H1 (cell line): ENCODE measurements around the gene WDR37. TPM values are rescaled to one million over a fixed set of nuclear protein-coding genes. Genes with fewer than 3 reads are reported as not detected.

Experiments used
- CTCF ChIA-PET: fragments of 300-600 bp; sonication (Branson Sonifier 250); formaldehyde crosslinking; loops from one replicate; lab custom pipeline; 2021; ENCODE audit not compliant: partially characterized antibody; lab: Charles Lee
- POLR2A ChIA-PET: fragments of 300-600 bp; sonication (Branson Sonifier 250); formaldehyde crosslinking; loops from one replicate; lab custom pipeline; 2021; ENCODE audit warnings: inconsistent platforms; ENCODE audit not compliant: partially characterized antibody; lab: Charles Lee
- DNase-seq, 2 experiments: peaks; one replicate each; pipeline versions ENCODE4 v3.0.0 to v3.0.0-alpha.2; 2010 to 2022; ENCODE audit warnings: low spot score in 2 of 2, low read depth in 1 of 2, mixed read lengths in 1 of 2
- FAIRE-seq: peaks from 2 replicates; lab custom pipeline; 2011; peaks lifted over from hg19 to GRCh38; lab: Jason Lieb, UNC
- H2AFZ ChIP-seq: 2 replicates; pipeline ENCODE4 v1.8.1; 2012; ENCODE audit warnings: low read length, inconsistent platforms
- H2AK5ac ChIP-seq: 2 replicates; pipeline ENCODE4 v1.6.1; 2013; ENCODE audit warnings: low read depth, low read length
- H2BK120ac ChIP-seq: replicated peaks from 2 replicates; pipeline ENCODE3; 2013; ENCODE audit warnings: low read depth, low read length, inconsistent platforms
- H2BK12ac ChIP-seq: 2 replicates; pipeline ENCODE4 v1.6.1; 2013; ENCODE audit warnings: low read depth, low read length
- H2BK15ac ChIP-seq: 2 replicates; pipeline ENCODE4 v1.6.1; 2013; ENCODE audit warnings: low read length
- H2BK20ac ChIP-seq: 2 replicates; pipeline ENCODE4 v1.6.1; 2013; ENCODE audit warnings: low read length
- H2BK5ac ChIP-seq: 2 replicates; pipeline ENCODE4 v1.6.1; 2013; ENCODE audit warnings: low read depth, low read length
- H3K14ac ChIP-seq: 2 replicates; pipeline ENCODE4 v1.6.1; 2013; ENCODE audit warnings: inconsistent platforms; ENCODE audit not compliant: insufficient read length
- H3K18ac ChIP-seq: 2 replicates; pipeline ENCODE4 v1.6.1; 2013; ENCODE audit warnings: low read length; ENCODE audit errors: extremely low read depth
- H3K23ac ChIP-seq: 2 replicates; pipeline ENCODE4 v1.6.1; 2013; ENCODE audit warnings: inconsistent platforms; ENCODE audit not compliant: insufficient read length
- H3K23me2 ChIP-seq: 2 replicates; pipeline ENCODE4 v1.6.1; 2013; ENCODE audit warnings: low read depth, low read length
- H3K27ac ChIP-seq: 2 replicates; pipeline ENCODE4 v1.6.1; 2011; ENCODE audit warnings: low read depth, low read length, inconsistent platforms
- H3K27me3 ChIP-seq, 4 experiments: replicated peaks in 1 of 4; 1 replicate in 1 of 4; 2 replicates in 3 of 4; pipeline versions ENCODE4 v1.6.1 to v1.8.1; 2011 to 2013; ENCODE audit warnings: low read length in 3 of 4, mild to moderate bottlenecking in 3 of 4, inconsistent platforms in 2 of 4, mixed read lengths in 2 of 4, moderate library complexity in 1 of 4; ENCODE audit not compliant: control insufficient read depth in 3 of 4, insufficient read depth in 3 of 4; ENCODE audit errors: extremely low read depth in 1 of 4
- H3K36me3 ChIP-seq, 4 experiments: 2 replicates each; pipeline versions ENCODE4 v1.6.1 to v1.8.1; 2011 to 2013; ENCODE audit warnings: mild to moderate bottlenecking in 4 of 4, low read length in 3 of 4, moderate library complexity in 2 of 4, control low read depth in 1 of 4, inconsistent platforms in 1 of 4; ENCODE audit not compliant: insufficient read depth in 4 of 4, control insufficient read depth in 2 of 4
- H3K4ac ChIP-seq: replicated peaks from 2 replicates; pipeline ENCODE3; 2013; ENCODE audit warnings: low read length, low read depth, mixed read lengths, inconsistent platforms; ENCODE audit not compliant: insufficient read length
- H3K4me1 ChIP-seq, 4 experiments: replicated peaks in 1 of 4; 1 replicate in 1 of 4; 2 replicates in 3 of 4; pipeline versions ENCODE4 v1.6.1 to v1.8.1; 2011 to 2013; ENCODE audit warnings: low read length in 3 of 4, inconsistent platforms in 2 of 4, mixed read lengths in 1 of 4; ENCODE audit not compliant: insufficient read depth in 4 of 4, control insufficient read depth in 3 of 4
- H3K4me2 ChIP-seq, 2 experiments: 2 replicates each; pipeline versions ENCODE4 v1.6.1 to v1.8.1; 2011 to 2013; ENCODE audit warnings: low read depth in 2 of 2, low read length in 2 of 2, control low read depth in 1 of 2, inconsistent platforms in 1 of 2, mild to moderate bottlenecking in 1 of 2; ENCODE audit not compliant: insufficient read depth in 1 of 2
- H3K4me3 ChIP-seq, 4 experiments: fragments of 200-600, 300-600 bp in 1 of 4; sonication (generic), shearing (Covaris generic), sonication (Bioruptor Twin) in 1 of 4; 2 replicates each; pipeline versions ENCODE4 v1.5.1 to v1.8.1; 2011 to 2016; ENCODE audit warnings: low read length in 4 of 4, low read depth in 3 of 4, control low read depth in 2 of 4, inconsistent platforms in 2 of 4, mild to moderate bottlenecking in 2 of 4, mixed read lengths in 1 of 4, moderate library complexity in 1 of 4; ENCODE audit not compliant: insufficient read depth in 2 of 4; ENCODE audit errors: extremely low read depth in 1 of 4
- H3K56ac ChIP-seq: replicated peaks from 2 replicates; pipeline ENCODE3; 2013; ENCODE audit warnings: low read depth, mild to moderate bottlenecking, mixed read lengths, low read length, inconsistent platforms; ENCODE audit not compliant: insufficient read length
- H3K79me1 ChIP-seq: 2 replicates; pipeline ENCODE4 v1.6.1; 2013; ENCODE audit warnings: low read depth, low read length, control low read depth
- H3K79me2 ChIP-seq, 2 experiments: 2 replicates each; pipeline versions ENCODE4 v1.6.1 to v1.8.1; 2012 to 2013; ENCODE audit warnings: low read length in 2 of 2, mild to moderate bottlenecking in 2 of 2, inconsistent platforms in 1 of 2; ENCODE audit not compliant: insufficient read depth in 2 of 2, control insufficient read depth in 1 of 2
- H3K9ac ChIP-seq, 4 experiments: replicated peaks in 1 of 4; 1 replicate in 1 of 4; 2 replicates in 3 of 4; pipeline versions ENCODE4 v1.6.1 to v1.8.1; 2011 to 2013; ENCODE audit warnings: low read depth in 3 of 4, low read length in 3 of 4, control low read depth in 2 of 4, mild to moderate bottlenecking in 2 of 4, moderate library complexity in 2 of 4, inconsistent platforms in 1 of 4; ENCODE audit errors: extremely low read depth in 1 of 4
- H3K9me3 ChIP-seq, 2 experiments: 2 replicates each; pipeline versions ENCODE4 v1.6.1 to v1.8.1; 2012 to 2013; ENCODE audit warnings: mild to moderate bottlenecking in 2 of 2, moderate library complexity in 2 of 2, control low read depth in 1 of 2, inconsistent platforms in 1 of 2, low read depth in 1 of 2, low read length in 1 of 2, mixed read lengths in 1 of 2; ENCODE audit not compliant: insufficient read depth in 2 of 2
- H4K20me1 ChIP-seq, 2 experiments: replicated peaks in 1 of 2; 2 replicates each; pipeline versions ENCODE3 to v1.8.1; 2011 to 2013; ENCODE audit warnings: inconsistent platforms in 2 of 2, low read length in 2 of 2, mild to moderate bottlenecking in 1 of 2; ENCODE audit not compliant: insufficient read depth in 2 of 2, control insufficient read depth in 1 of 2
- H4K5ac ChIP-seq: 2 replicates; pipeline ENCODE4 v1.6.1; 2013; ENCODE audit warnings: low read length, low read depth, mixed read lengths, inconsistent platforms; ENCODE audit not compliant: insufficient read length
- H4K8ac ChIP-seq: 2 replicates; pipeline ENCODE4 v1.8.0; 2013; ENCODE audit warnings: mild to moderate bottlenecking, moderate library complexity, low read length, inconsistent platforms; ENCODE audit not compliant: insufficient read depth; ENCODE audit errors: extremely low read depth
- H4K91ac ChIP-seq: replicated peaks from 2 replicates; pipeline ENCODE3; 2013; ENCODE audit warnings: low read length, mixed read lengths, inconsistent platforms; ENCODE audit not compliant: insufficient read length
- CHD2 ChIP-seq: IDR thresholded peaks from 2 replicates; pipeline ENCODE4 v1.6.1; 2012; ENCODE audit warnings: low read length, improper control_type of control experiment
- CREB1 ChIP-seq: IDR thresholded peaks from 2 replicates; pipeline ENCODE4 v1.6.1; 2012; ENCODE audit warnings: inconsistent platforms
- GABPA ChIP-seq: IDR thresholded peaks from 2 replicates; pipeline ENCODE4 v1.6.1; 2011; ENCODE audit warnings: mild to moderate bottlenecking, low read length, moderate library complexity, borderline replicate concordance; ENCODE audit not compliant: insufficient read depth
- GTF2F1 ChIP-seq: IDR thresholded peaks from 2 replicates; pipeline ENCODE4 v1.6.1; 2012; ENCODE audit warnings: low read depth, low read length, improper control_type of control experiment, borderline replicate concordance
- HDAC6 ChIP-seq: IDR thresholded peaks from one replicate; pipeline ENCODE4 v1.7.1; 2012; ENCODE audit warnings: low read depth, mild to moderate bottlenecking, inconsistent platforms, low read length, moderate library complexity
- KDM1A ChIP-seq: fragments of 200-600, 300-600 bp; sonication (generic); IDR thresholded peaks from 2 replicates; pipeline ENCODE4 v1.7.1; 2016; ENCODE audit warnings: mild to moderate bottlenecking, low read length, borderline replicate concordance
- KDM4A ChIP-seq: IDR thresholded peaks from one replicate; pipeline ENCODE4 v1.7.1; 2012; ENCODE audit warnings: low read depth, mild to moderate bottlenecking, moderate library complexity, low read length, inconsistent platforms; ENCODE audit not compliant: severe bottlenecking
- NRF1 ChIP-seq: IDR thresholded peaks from 2 replicates; pipeline ENCODE4 v1.6.1; 2011; ENCODE audit warnings: mild to moderate bottlenecking, low read depth, low read length, improper control_type of control experiment
- RXRA ChIP-seq: IDR thresholded peaks from 2 replicates; pipeline ENCODE4 v1.6.1; 2011; ENCODE audit warnings: low read depth, mild to moderate bottlenecking, low read length, moderate library complexity; ENCODE audit not compliant: insufficient read depth
- SP1 ChIP-seq: IDR thresholded peaks from 2 replicates; pipeline ENCODE4 v1.6.1; 2011; ENCODE audit warnings: low read depth, low read length
- SP2 ChIP-seq: IDR thresholded peaks from 2 replicates; pipeline ENCODE4 v1.6.1; 2012; ENCODE audit warnings: mild to moderate bottlenecking, low read length, inconsistent platforms
- SUZ12 ChIP-seq: fragments of 200-600 bp; sonication (generic); IDR thresholded peaks from 2 replicates; pipeline ENCODE4 v1.6.1; 2012; ENCODE audit warnings: mild to moderate bottlenecking, inconsistent platforms, low read length, moderate library complexity, mixed read lengths
- WGBS, 2 experiments: shearing (Covaris generic) in 1 of 2; methylation state at CpG; one replicate each; pipeline versions ENCODE4 v1.1.6 to v1.1.7; 2013 to 2015; ENCODE audit warnings: low lambda C conversion rate in 2 of 2, mixed read lengths in 2 of 2, inconsistent platforms in 1 of 2, low coverage in 1 of 2, missing lambda C conversion rate in 1 of 2; ENCODE audit not compliant: insufficient replicate concordance in 2 of 2, insufficient coverage in 1 of 2, insufficient read length in 1 of 2; ENCODE audit errors: extremely low coverage in 1 of 2, missing lambda C conversion rate in 1 of 2; 5-methylcytosine and 5-hydroxymethylcytosine counted together
- polyA plus RNA-seq, 7 experiments: library from polyadenylated mRNA; depleted of rRNA in 3 of 7; stranded (reverse) in 5 of 7; unstranded in 2 of 7; fragments of >200 nt in 5 of 7; fragments of 200-250 nt in 2 of 7; gene quantifications; 1 replicate in 5 of 7; 2 replicates in 1 of 7; 4 replicates in 1 of 7; pipeline versions ENCODE4 v1.2.1 to v1.2.3, GENCODE V29; 2011 to 2013; ENCODE audit warnings: missing spikeins in 2 of 7, mixed read lengths in 2 of 7
- total RNA-seq: library from RNA; stranded (reverse); fragmentation: NEBNext Ultra II Directional; extraction: Animal tissue kit (Norgen Biotek cat#: 25700); gene quantifications from 2 replicates; pipeline ENCODE4 v1.2.1, GENCODE V29; 2021

The WDR37 gene
- total and polyA plus RNA-seq, 2 of the 8 experiments (the other 6 are each of a cell fraction or from before 2014, with no cell fraction given) = 9.6 to 12.0 TPM

- H4K8ac ChIP-seq = no peak overlapping the region
- H3K23ac ChIP-seq = no peak overlapping the region
- no peak overlapping the region for H4K91ac ChIP-seq
- no peaks in the 10 kb centered on the region; a peak in 1 of 7 replicates for H3K4me1 ChIP-seq
- no peak overlapping the region for H3K4me2 ChIP-seq
- H2BK12ac ChIP-seq = no peak overlapping the region
- no peak overlapping the region for H3K56ac ChIP-seq
- no peak overlapping the region for H2BK15ac ChIP-seq
- H4K20me1 ChIP-seq = peaks cover 0 to 3% of the 10 kb centered on the region in 2 experiments
- H3K9me3 ChIP-seq = no peaks in the 10 kb centered on the region
- H2BK5ac ChIP-seq = no peak overlapping the region
- no peak overlapping the region for H2AK5ac ChIP-seq
- H3K36me3 ChIP-seq = no peaks in the 10 kb centered on the region
- DNase-seq (no peak), FAIRE-seq (no peak)
- H2AFZ ChIP-seq = no peak overlapping the region
- no peak overlapping the region for H3K4ac ChIP-seq
- CTCF ChIA-PET = interaction anchor here (0.6 to 2.2 kb wide), 6 partner anchors 10 to 151 kb away, joined by 3 to 10 read pairs (median 3); no protein-coding TSS in a partner anchor
- no peak overlapping the region for H3K4me3 ChIP-seq
- H2BK120ac ChIP-seq = no peak overlapping the region
- H3K27ac ChIP-seq = no peak overlapping the region
- H4K5ac ChIP-seq = no peak overlapping the region
- H2BK20ac ChIP-seq = no peak overlapping the region
- H3K23me2 ChIP-seq = no peaks in the 10 kb centered on the region
- no peak overlapping the region for H3K9ac ChIP-seq
- peaks cover 0 to 5% (median 0%) of the 10 kb centered on the region in 4 experiments; a peak in 2 of 7 replicates for H3K27me3 ChIP-seq
- H3K14ac ChIP-seq = no peak overlapping the region
- WGBS, 2 experiments = 92% methylated on average over 5 of the region's 5 CpGs; no CpG with 5 or more reads in 1 of the 2 experiments
- TF ChIP-seq RXRA = no peak
- no peak for TF ChIP-seq HDAC6
- no peak for TF ChIP-seq NRF1
- TF ChIP-seq GTF2F1 = no peak
- TF ChIP-seq GABPA = no peak
- no peak for TF ChIP-seq SP1
- no peak for TF ChIP-seq KDM4A
- TF ChIP-seq CREB1 = no peak
- TF ChIP-seq SUZ12 = no peak
- TF ChIP-seq CHD2 = no peak
- no peak for TF ChIP-seq SP2
- no peak for TF ChIP-seq KDM1A
- no peak overlapping the region for H3K18ac ChIP-seq
- no peaks in the 10 kb centered on the region for H3K79me2 ChIP-seq
- POLR2A ChIA-PET = interaction anchor here (1.0 kb wide), 1 partner anchor 12 kb away, joined by 3 read pairs; no protein-coding TSS in a partner anchor
- no peaks in the 10 kb centered on the region for H3K79me1 ChIP-seq
Measured at GRCh38 chr10:1174022-1174421, 117.8 kb downstream of the WDR37 start.
